ENCODE measurements around the gene TMEM176B. TPM values are rescaled to one million over a fixed set of nuclear protein-coding genes. Genes with fewer than 3 reads are reported as not detected.

The TMEM176B gene
- total RNA-seq, 2 donors from 2014 or later: 21.0 to 25.2 TPM

DNA sequence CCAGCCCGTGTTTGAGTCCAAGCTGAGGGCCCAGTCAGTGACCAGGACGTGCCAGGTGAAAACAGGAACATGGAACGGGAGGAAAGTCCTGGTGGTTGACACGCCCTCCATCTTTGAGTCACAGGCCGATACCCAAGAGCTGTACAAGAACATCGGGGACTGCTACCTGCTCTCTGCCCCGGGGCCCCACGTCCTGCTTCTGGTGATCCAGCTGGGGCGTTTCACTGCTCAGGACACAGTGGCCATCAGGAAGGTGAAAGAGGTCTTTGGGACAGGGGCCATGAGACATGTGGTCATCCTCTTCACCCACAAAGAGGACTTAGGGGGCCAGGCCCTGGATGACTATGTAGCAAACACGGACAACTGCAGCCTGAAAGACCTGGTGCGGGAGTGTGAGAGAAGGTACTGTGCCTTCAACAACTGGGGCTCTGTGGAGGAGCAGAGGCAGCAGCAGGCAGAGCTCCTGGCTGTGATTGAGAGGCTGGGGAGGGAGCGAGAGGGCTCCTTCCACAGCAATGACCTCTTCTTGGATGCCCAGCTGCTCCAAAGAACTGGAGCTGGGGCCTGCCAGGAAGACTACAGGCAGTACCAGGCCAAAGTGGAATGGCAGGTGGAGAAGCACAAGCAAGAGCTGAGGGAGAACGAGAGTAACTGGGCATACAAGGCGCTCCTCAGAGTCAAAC lies 57.7 kb downstream of the TMEM176B start:
- ATAC-seq (ENCODE audit: insufficient number of reproducible peaks, low FRiP score, low read depth): no peak
- no peaks in the 10 kb centered on the region for H3K9me3 ChIP-seq
- no peak overlapping the region for H3K27ac ChIP-seq
- TF ChIP-seq, protein P1, sequence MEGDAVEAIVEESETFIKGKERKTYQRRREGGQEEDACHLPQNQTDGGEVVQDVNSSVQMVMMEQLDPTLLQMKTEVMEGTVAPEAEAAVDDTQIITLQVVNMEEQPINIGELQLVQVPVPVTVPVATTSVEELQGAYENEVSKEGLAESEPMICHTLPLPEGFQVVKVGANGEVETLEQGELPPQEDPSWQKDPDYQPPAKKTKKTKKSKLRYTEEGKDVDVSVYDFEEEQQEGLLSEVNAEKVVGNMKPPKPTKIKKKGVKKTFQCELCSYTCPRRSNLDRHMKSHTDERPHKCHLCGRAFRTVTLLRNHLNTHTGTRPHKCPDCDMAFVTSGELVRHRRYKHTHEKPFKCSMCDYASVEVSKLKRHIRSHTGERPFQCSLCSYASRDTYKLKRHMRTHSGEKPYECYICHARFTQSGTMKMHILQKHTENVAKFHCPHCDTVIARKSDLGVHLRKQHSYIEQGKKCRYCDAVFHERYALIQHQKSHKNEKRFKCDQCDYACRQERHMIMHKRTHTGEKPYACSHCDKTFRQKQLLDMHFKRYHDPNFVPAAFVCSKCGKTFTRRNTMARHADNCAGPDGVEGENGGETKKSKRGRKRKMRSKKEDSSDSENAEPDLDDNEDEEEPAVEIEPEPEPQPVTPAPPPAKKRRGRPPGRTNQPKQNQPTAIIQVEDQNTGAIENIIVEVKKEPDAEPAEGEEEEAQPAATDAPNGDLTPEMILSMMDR (IDR thresholded peaks at IDR 0.05): no peak
- H3K4me1 ChIP-seq (ENCODE audit: control insufficient read depth in 1 of 2, low read depth in 2 of 2): no peaks in the 10 kb centered on the region
- no peaks in the 10 kb centered on the region for H3K36me3 ChIP-seq
- H3K4me3 ChIP-seq: no peak overlapping the region
- no peaks in the 10 kb centered on the region for H3K27me3 ChIP-seq (replicated peaks; ENCODE audit: insufficient read depth)
- DNase-seq (ENCODE audit: low spot score): no peak

Other genes with a start within 250 kb of the TMEM176B start
- gene GIMAP4, start 233.0 kb downstream of the TMEM176B start, total RNA-seq: 10 to 100 TPM; 12.3 to 29.3 TPM
- 10 to 100 TPM; 20.3 to 41.1 TPM for gene GIMAP6, start 168.0 kb downstream of the TMEM176B start, total RNA-seq
- 10 to 100 TPM in 1 of 2 donors, 1 to 10 TPM in 1; 5.9 to 18.0 TPM for gene GIMAP2, start 114.7 kb downstream of the TMEM176B start, total RNA-seq
- 1 to 10 TPM; 4.2 to 7.8 TPM for gene GIMAP1, start 83.8 kb downstream of the TMEM176B start, total RNA-seq
- 10 to 100 TPM; 35.9 to 55.0 TPM for gene GIMAP5, start 62.9 kb downstream of the TMEM176B start, total RNA-seq
- gene TMEM176A, start 405 bp upstream of the TMEM176B start, total RNA-seq: 10 to 100 TPM in 1 of 2 donors, 1 to 10 TPM in 1; 9.1 to 23.4 TPM
- gene AOC1, start 52.2 kb upstream of the TMEM176B start, total RNA-seq: not detected
- gene KCNH2, start 178.0 kb upstream of the TMEM176B start, total RNA-seq: 1 to 10 TPM in 1 of 2 donors, not detected in 1; 1.2 TPM
- 10 to 100 TPM in 1 of 2 donors, 1 to 10 TPM in 1; 8.4 to 18.6 TPM for gene NOS3, start 190.7 kb upstream of the TMEM176B start, total RNA-seq
- 1 to 10 TPM in 1 of 2 donors, not detected in 1; 1.2 TPM for gene ATG9B, start 224.1 kb upstream of the TMEM176B start, total RNA-seq
- 10 to 100 TPM; 34.1 to 35.1 TPM for gene ABCB8, start 228.1 kb upstream of the TMEM176B start, total RNA-seq
- 1 to 10 TPM; 2.0 to 2.8 TPM for gene ASIC3, start 248.2 kb upstream of the TMEM176B start, total RNA-seq